ENCODE measurements around the gene NRN1L.
"Not testable (repeated sequence)": the region's sequence is repeated elsewhere in the genome, so short reads cannot be mapped to it uniquely, and the experiment has no call there.

NRN1L gene

GRCh38 chr16:67883872-67884261, 818 bp upstream of the NRN1L start:
- peak; percentile 55 for DNase-seq

GRCh38 chr16:67885545-67885944, 860 bp downstream of the NRN1L start:
- DNase-seq = no peak

GRCh38 chr16:67885976-67886375, 1.3 kb downstream of the NRN1L start:
- no peak for DNase-seq

- DNase-seq = no peak
These were observed 1.7 kb downstream of the NRN1L start for GRCh38 chr16:67886387-67886786.

- no peak for DNase-seq
These were observed 3.6 kb downstream of the NRN1L start for GRCh38 chr16:67888331-67888730.

- no peak for DNase-seq
These were observed 7.7 kb downstream of the NRN1L start for GRCh38 chr16:67892375-67892774.

GRCh38 chr16:67892899-67893742, 8.4 kb downstream of the NRN1L start, which contains the start of gene PSKH1:
PSKH1 (plus strand) TSS chr16:67893254; CDS start chr16:67908750, 15,496 bp downstream.
- peak; percentile 93 for DNase-seq

- no peak for DNase-seq
These were observed 9.2 kb downstream of the NRN1L start for GRCh38 chr16:67893743-67894399.

- no peak for DNase-seq
These were observed 12.5 kb downstream of the NRN1L start for GRCh38 chr16:67897231-67897630.

- no peak for DNase-seq
These were observed 17.0 kb downstream of the NRN1L start for GRCh38 chr16:67901734-67902133.

GRCh38 chr16:67902831-67903230, 18.1 kb downstream of the NRN1L start:
- no peak for DNase-seq

- no peak for DNase-seq
These were observed 22.9 kb downstream of the NRN1L start for GRCh38 chr16:67907397-67908180.

- DNase-seq = no peak
These were observed 24.5 kb downstream of the NRN1L start for GRCh38 chr16:67909056-67909742.

- DNase-seq = no peak
These were observed 25.5 kb downstream of the NRN1L start for GRCh38 chr16:67910158-67910557.

- DNase-seq = no peak
These were observed 30.2 kb downstream of the NRN1L start for GRCh38 chr16:67914758-67915495.

GRCh38 chr16:67915496-67915769, 30.7 kb downstream of the NRN1L start:
- DNase-seq = not testable (repeated sequence)

GRCh38 chr16:67915831-67916723, 31.4 kb downstream of the NRN1L start:
- no peak for DNase-seq

- no peak for DNase-seq
These were observed 32.6 kb downstream of the NRN1L start for GRCh38 chr16:67917140-67917851.

GRCh38 chr16:67917852-67918236, 33.2 kb downstream of the NRN1L start:
- DNase-seq = no peak

GRCh38 chr16:67919622-67920221, 35.0 kb downstream of the NRN1L start:
- no peak for DNase-seq
